Subcutaneous adipose tissue (tissue), 4 donors: Measurements from ENCODE around the gene POLR2F. TPM values are rescaled to one million over a fixed set of nuclear protein-coding genes. Genes with fewer than 3 reads are reported as not detected.

Experiments
- total RNA-seq, 4 donors: library from RNA; depleted of rRNA; stranded (reverse); fragments of >200 nt; gene quantifications; one replicate each; pipeline ENCODE4 v1.1.0, GENCODE V29; 2016
- TF ChIP-seq, protein P1 (sequence below): fragments of 450-650 bp; IDR thresholded peaks from one replicate; pipeline ENCODE4 v1.5.1; 2016; ENCODE audit warnings: low read depth, mild to moderate bottlenecking, control low read depth, antibody characterized with exemption, moderate library complexity

POLR2F gene
- total RNA-seq, 4 donors from 2014 or later = 49.3 to 93.9 (median 67.8) TPM

DNA sequence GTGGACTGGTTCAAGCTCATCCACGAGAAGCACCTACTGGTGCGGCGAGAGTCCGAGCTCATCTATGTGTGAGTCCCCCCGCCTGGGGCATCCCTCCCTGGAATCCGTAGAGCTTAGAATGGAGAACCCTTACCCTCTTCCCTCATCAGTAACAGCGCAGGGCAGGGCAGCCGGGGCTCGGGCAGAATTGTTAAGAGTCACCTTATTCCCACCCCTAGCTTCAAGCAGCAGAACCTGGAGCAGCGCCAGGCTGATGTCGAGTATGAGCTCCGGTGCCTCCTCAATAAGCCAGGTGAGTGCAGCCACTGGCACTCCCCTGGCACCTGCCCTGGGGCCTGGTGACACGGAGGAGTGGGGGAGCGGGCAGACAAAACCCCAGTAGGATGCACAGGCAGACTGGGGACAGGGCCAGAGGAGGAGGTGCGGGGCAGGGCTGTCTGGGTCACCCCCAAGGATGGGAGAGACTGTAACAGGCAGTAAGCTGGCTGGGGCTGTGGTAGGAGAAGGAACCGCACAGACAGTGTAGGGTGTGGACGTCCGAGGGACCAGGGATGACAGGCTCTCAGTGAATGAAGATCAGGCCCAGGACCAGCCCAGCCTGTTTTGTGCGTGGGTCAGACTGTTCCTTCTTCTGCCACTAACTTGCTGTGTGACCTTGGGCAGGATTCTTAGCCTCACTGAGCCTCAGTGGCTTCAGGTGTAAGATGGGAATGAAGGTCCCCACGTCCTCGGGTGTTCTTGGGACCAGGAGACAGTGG is 20.5 kb upstream of the POLR2F start:
- TF ChIP-seq, protein P1, sequence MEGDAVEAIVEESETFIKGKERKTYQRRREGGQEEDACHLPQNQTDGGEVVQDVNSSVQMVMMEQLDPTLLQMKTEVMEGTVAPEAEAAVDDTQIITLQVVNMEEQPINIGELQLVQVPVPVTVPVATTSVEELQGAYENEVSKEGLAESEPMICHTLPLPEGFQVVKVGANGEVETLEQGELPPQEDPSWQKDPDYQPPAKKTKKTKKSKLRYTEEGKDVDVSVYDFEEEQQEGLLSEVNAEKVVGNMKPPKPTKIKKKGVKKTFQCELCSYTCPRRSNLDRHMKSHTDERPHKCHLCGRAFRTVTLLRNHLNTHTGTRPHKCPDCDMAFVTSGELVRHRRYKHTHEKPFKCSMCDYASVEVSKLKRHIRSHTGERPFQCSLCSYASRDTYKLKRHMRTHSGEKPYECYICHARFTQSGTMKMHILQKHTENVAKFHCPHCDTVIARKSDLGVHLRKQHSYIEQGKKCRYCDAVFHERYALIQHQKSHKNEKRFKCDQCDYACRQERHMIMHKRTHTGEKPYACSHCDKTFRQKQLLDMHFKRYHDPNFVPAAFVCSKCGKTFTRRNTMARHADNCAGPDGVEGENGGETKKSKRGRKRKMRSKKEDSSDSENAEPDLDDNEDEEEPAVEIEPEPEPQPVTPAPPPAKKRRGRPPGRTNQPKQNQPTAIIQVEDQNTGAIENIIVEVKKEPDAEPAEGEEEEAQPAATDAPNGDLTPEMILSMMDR = no peak

DNA sequence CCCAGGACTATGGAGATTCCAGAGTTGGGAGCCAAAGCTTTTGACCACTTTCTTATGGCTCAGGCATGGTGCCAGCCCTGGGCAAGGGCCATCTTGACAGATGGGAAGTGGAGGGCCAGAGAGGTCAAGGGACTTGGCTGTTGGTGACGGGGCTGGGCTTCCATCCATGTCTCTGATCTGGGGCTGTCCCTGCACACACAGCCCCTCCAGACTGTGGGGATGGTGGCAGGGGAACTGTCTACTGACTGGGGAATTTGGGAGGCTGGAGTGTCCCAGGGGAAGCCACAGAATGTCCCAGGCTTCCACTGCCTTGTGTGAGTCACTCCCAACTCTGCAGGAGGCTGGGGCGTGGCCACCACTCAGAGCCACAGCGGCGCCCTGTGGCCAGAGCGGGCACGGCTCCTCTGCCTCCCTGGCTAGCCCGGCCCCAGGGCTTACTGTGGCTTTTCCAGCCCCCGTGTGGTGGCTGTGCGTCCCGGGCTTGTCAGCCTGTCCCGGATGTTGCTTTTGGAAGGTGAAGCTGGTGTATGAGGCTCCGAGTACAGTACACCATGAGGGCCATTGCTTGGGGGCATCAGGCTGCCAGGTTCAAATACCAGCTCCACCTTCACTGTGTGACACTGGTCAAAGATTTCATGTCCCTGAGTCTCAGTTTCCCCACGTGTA is 19.7 kb upstream of the POLR2F start:
- TF ChIP-seq, protein P1 = no peak

DNA sequence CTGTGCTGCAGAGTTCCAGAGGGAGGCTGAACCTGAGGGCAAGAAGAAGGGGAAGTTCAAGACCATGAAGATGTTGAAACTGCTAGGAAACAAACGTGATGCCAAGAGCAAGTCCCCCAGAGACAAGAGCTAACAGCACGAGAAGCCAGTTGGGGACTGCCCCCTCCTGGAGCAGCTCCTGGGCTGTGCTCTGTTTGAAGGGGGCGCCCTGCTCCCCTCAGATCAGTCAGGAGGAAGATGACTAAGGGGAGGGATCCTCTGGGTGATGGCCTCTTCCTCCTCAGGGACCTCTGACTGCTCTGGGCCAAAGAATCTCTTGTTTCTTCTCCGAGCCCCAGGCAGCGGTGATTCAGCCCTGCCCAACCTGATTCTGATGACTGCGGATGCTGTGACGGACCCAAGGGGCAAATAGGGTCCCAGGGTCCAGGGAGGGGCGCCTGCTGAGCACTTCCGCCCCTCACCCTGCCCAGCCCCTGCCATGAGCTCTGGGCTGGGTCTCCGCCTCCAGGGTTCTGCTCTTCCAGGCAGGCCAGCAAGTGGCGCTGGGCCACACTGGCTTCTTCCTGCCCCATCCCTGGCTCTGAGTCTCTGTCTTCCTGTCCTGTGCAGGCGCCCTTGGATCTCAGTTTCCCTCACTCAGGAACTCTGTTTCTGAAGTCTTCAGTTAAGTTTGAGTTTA is 12.7 kb upstream of the POLR2F start:
- TF ChIP-seq, protein P1 = no peak

DNA sequence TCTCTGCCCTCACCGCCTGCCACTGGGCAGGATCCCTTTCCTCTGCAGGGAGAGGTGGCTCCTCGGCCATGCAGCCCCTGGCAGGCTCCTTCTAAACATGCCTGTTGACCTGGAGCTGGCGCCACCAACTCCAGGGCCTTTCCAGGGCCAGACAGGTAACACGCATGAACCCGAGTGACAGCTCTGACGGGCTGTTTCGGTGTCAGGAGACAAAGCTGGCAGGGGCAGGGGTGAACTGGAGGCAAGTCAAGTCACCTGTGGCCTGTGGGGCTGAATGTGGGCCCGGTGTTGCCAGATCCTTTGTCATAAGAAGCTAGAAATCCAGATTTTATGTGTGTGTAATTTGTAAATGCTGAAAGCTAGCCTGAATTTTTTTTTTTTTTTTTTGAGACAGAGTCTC is 11.4 kb upstream of the POLR2F start:
- TF ChIP-seq, protein P1 = no peak

- TF ChIP-seq, protein P1 = no peak
These were observed 10.2 kb upstream of the POLR2F start for GRCh38 chr22:37943136-37943824.

- TF ChIP-seq, protein P1 = no peak
These were observed 9.7 kb upstream of the POLR2F start for GRCh38 chr22:37943825-37944198.
